GM18508 (cell line): ENCODE results near the gene IDH2.
"Not testable (repeated sequence)": the region's sequence is repeated elsewhere in the genome, so short reads cannot be mapped to it uniquely, and the experiment has no call there.

Source experiments
- ATAC-seq: cut with Tn5 transposase; IDR thresholded peaks from one replicate; pipeline ENCODE4 v1.9.1; 2021; ENCODE audit warnings: moderate number of reproducible peaks; ENCODE audit not compliant: insufficient read depth, unreplicated experiment

IDH2 gene

DNA sequence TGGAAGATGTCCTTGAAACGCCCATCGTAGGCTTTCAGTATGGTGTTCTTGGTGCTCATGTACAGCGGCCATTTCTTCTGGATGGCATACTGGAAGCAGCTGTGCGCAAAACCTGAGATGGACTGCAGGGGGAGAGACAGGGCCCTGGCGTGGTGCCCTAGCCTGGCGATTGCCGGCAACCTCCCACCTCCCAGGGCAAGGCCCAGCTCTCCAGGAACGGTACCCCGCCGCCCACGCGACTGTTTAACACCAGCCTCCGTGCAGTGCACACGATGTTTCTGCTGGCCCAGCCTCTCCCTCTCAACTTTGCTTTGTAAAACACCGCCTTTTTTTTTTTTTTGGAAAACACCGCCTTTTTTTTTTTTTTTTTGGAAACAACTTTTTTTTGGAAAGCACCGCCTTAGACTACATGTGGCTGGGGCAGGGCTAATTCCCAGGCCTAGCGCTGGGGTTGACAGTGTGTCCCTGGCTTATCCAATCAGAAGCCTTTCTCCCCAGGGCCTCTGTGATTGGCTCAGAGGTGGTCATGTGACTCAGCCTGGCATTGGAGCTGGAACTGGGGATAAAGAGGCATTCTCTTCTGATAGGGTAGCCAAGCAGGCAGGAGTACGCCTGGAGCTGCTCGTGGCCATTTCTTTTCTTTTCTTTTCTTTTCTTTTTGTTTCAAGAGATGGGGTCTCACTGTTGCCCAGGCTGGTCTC, 14.7 kb downstream of the IDH2 start:
- ATAC-seq: no peak

DNA sequence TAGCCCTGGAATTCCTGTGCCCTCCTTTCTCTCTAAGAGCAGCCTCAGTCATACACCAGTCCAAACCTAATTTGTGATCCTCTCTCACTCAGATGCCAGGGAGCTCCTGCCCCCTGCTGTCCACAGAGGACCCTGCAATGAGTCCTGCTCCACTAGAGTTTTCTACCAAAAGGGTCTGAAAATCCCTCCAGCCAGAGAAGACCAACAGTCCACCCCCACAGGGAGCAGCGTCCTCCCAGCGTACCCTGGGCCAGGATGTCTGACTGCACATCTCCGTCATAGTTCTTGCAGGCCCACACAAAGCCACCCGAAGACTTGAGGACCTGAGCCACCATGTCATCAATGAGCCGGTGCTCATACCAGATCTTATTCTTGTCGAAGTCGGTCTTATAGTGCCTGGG, 15.4 kb downstream of the IDH2 start:
- ATAC-seq: no peak

DNA sequence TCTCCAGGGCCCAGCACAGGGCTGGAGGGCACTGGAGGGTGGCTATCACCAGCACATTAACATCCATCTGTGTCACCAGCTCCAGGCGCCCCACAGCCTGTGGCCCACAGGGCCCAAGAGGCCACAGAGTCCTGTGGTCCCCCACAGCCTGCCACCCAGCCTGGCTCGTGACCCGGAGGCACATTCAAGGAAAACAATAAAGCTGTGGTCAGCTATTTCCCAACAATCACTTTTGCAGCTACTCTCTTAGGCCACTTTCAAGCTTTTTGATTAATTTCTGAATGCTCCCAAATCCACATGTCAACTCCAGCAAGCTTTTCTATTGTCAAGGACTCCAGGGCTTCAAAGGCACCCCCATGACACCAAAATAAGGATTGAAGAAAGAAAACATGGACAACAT, 16.7 kb downstream of the IDH2 start:
- ATAC-seq: no peak

DNA sequence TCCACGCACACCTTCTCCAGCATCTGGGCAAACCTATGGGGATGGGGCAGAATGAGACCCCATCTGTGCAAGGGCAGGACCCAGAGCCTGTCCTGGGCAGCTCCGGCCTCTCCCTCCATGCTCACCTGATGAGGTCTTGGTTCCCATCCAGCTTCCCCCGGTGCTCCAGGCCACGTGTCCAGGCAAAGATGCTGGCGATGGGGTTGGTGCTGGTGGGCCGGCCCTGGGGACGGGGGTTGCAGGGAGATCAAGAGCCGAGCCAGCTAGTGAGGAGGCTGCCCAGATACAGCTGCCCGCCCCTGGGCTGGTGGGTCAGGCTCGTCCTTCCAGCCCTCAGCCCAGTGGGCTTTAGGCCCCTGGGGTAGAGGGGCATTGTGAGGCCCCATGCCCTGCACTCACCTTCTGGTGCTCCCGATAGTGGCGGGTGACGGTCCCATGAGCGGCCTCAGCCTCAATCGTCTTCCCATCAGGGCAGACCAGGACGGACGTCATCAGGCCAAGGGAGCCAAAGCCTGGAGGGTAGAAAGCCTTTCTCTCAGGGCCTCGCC, 17.3 kb downstream of the IDH2 start:
- ATAC-seq: no peak

DNA sequence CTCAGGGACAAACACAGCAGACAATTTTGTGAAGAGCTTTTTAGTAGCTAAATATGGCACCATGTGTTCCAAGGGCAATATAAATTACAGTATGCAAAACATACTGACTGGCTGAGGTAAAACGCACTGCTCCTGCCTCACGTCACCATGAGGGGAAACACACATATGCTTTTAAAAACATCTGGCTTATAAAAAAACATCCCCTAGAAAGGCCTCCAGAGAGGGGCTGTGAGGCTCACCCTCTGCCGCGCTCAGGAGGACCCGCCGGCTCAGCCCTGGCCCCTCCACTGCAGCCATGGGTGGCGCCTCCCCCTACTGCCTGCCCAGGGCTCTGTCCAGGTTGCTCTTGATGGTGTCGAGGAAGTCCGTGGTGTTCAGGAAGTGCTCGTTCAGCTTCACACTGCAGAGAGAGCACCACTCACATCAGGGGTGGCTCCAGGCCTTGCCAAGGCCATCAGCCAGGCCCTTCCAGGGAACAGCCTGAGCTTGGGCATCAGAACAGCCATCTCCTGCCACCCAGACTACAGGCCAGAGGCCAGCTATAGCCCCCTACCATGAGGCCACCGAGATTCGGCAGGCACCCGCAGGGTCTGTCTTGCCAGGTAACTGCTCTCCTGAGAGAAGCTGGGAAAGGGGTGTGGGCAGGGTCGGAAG, 18.2 kb downstream of the IDH2 start:
- no peak for ATAC-seq

DNA sequence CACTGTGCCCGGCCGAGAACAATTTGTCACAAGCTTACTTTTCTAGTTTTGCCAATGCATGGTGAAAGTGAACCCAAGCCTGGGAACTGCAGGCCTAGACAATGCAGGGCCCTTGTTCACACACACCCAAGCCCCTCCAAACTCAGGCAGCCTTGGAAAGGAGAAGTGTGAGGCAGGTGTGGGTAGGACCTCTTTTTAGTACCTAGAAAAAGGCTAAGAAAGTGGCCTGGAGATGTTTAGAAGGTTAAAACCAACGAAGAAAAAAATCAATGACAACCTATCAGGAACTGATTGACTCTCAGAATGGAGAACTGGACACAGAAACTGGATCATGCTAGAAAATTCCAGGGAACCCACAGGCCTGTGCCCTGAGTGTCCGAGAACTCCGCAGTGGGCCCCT, 18.8 kb downstream of the IDH2 start:
- no peak for ATAC-seq

DNA sequence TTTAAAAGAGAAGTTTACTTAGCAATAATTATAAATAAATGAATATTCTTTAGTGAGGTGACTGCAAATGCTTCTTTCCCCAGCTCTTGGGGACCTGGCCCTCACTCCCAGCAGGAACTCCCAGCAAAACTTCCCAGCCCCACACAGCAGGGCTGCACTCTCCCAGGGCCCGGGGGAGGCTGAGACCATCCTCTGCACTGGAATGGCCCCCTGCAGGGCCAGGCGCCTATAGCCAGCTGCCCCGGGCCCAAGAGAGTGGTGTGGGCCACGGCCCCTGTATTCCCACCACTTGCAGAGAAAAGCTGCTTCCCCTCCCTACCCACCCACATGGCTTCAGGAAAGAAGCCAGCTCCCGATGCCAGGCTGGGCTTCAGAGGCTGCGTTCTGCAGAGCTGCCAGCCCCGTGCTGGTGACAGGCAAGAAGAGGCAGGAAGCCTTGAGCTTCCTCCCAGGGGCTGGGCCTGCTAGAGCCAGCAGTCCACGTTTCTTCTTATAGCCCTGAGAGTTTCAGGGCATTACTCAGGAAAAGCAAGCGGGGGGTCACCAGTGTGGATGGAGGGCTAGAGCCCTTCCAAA, 20.0 kb downstream of the IDH2 start:
- ATAC-seq: no peak

DNA sequence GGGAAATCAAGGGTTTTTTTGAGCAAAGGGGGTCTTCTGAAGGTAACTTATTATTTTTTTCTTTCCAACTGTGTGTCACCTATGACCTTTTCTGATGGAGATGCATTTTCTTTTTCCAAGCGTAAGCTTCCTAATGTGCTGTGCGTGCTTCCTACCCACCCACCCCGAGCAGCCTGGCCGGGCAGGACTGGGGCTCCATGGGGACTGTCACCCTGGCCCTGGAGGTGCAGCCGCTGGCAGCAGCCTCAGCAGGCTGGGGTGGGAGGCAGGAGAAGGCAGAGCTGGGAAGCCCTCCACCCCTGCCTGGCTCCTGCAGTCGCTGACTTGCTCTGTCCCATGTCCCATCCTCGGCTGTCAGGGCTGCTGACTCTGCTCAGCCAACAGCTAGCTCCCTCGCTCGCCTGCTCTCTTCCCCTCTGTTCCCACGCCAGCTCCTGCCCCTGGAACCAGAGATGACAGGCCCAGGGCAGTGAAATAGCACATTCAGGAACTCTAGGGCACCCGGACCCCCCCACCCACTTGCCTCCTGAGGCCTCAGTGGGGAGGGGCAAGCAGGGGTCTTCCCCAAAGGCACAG, 21.4 kb downstream of the IDH2 start:
- no peak for ATAC-seq

DNA sequence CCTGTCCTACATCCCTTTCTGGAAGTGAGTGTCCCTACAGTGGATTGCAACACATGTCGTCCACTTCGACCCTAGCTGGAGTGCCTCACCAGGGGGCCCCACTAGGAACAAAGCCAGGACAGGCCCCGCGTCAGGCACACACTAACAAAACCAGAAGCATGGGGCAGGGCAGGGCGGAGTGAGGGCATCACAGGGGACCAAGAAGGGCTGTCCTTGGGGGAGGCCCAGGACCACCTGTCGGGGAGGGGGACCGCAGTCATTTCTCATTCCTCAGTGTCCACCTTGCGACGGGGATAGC, 21.9 kb downstream of the IDH2 start:
- no peak for ATAC-seq

DNA sequence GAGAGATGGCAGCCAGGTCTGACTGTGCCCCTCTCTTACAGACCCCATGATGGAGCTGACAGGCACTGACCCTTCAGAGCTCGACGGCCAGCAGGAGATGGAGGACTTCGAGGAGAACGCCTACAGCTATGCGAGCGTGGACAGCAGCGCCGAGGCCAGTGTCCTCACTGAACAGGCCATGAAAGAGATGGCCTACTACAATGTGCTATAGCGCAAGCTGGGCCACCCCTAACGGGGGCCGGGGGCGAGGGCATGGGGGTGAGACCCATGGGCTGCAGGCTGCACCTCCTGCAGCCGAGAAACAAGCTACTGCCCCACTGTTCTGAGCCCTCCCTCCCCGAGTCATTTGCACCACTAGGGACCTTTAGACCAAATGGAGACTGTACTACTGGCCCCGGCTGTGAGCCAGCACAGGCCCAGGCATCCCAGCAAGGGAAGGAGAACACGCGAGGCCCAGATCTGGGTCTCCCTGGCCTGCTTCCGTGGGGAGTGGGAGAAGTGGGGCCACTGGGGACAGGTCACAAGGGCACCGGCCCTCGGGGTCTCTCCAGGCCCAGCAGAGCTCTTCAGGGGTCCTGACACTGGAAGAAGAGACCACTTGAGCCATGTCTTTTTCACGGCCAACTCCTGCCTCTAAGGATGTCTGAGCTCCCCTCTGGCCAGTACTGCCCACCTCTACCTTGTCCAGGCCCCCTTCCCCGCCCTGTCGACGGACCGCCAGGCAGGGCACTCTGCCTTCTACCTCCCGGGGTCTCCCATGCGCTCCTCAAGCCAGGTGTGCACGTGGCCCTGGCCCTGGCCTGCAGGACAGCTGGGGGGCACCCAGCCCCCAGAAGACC, 22.4 kb downstream of the IDH2 start:
- no peak for ATAC-seq

DNA sequence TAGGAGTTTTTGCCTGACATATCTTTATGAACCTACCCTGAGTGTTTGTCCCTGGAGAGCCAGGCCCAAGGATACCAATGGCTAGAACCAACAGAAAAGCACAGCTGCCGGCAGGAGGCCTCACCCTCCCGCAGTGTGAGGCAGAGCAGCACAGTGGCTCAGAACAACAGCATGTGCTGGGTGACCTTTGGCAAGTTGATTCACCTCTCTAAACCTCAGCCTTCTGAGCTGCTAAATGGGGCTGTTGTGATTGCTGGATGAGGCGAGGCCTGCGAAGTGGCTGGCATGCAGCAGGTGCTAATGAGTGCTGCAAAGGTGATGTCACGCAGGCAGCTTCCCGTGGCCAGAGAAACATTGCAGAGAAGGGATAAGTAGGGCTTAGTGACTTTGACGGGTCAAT, 23.3 kb downstream of the IDH2 start:
- no peak for ATAC-seq

DNA sequence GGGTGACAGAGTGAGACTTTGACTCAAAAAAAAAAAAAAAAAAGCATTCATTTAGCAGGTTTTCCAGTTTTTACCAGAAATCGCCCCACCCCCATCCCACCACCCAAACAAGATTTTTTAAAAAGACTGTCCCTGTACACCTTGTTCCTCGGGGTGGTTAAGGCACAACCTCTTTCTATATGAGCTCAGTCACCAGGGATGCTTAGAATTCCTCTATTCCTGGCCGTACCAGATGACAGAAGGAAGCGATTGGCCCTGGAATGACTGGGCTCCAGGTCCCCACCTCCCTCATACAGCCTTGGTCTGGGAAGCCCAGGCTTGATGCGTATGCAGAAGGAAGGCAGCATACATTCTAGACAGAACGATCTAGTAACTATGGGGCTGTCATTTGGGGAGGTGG, 25.6 kb downstream of the IDH2 start:
- no peak for ATAC-seq

DNA sequence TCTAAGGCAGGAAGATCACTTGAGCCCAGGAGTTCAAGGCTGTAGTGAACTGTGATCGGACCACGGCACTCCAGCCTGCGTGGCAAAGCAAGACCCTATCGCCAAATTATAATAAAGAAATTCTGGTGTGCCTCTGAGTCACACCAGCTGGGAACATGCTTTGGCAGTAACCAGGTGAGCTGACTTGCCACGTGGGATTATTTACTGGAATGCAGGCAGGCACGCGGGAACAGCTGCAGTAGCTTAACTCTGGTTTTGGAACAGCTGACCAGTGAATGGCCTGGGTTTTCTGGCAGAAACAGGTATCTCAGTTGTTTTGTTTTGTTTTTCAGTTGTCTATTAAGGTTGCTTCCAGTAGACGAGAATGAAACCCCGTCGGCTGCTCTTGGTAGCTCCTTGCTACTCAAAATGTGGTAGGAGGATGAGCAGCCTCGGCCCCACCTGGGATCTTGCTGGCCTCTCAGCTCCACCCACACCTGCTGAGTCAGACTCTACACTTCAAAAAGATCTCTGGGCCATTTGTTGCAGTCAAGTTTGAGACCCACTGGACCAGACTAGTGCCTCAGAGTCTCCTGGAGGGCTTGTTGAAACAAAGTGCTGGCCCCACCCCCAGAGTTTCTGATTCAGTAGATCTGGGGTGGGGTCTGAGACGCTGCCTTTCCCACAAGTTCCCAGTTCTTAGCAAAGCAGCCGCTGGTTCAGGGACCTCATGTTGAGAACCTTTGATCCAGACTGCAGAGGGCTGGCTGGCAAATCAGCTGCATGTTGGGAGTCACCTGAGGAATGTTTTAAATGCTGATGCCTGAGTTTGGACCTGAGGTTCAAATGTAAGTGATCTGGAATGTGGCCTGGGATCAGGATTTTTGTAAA, 26.6 kb downstream of the IDH2 start:
- ATAC-seq: no peak

DNA sequence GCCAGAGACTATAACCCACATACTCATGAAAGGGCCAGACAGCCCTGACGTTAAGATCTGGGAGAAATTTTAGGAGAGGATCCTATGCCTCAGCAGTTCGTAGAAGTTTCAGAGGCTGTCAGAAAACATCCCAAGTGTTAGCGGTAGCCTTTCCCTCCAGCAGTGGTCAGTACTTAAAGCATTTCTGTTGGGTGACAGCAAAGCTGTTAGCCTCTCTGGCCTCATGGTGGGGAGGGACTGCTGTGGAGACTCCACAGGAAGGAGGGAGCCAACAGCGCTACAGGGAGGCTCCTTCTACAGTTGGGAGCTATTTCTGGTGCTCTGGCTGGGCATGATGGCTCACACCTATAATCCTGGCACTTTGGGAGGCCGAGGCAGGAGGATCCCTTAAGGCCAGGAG, 27.4 kb downstream of the IDH2 start:
- no peak for ATAC-seq

DNA sequence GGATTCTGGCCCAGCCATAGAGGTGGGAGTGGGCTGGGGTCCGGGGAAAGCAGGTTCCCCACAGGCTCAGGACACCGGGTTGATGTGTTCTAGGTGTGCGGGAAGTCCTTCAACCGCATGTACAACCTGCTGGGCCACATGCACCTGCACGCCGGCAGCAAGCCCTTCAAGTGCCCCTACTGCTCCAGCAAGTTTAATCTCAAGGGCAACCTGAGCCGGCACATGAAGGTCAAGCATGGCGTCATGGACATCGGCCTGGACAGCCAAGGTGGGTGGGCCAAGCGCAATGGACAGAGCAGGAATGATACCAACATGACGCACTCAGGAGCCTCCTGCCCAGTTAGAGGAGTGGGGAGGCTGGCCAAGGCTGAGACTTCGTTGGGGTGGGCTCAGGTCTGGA, 28.2 kb downstream of the IDH2 start:
- ATAC-seq: no peak

DNA sequence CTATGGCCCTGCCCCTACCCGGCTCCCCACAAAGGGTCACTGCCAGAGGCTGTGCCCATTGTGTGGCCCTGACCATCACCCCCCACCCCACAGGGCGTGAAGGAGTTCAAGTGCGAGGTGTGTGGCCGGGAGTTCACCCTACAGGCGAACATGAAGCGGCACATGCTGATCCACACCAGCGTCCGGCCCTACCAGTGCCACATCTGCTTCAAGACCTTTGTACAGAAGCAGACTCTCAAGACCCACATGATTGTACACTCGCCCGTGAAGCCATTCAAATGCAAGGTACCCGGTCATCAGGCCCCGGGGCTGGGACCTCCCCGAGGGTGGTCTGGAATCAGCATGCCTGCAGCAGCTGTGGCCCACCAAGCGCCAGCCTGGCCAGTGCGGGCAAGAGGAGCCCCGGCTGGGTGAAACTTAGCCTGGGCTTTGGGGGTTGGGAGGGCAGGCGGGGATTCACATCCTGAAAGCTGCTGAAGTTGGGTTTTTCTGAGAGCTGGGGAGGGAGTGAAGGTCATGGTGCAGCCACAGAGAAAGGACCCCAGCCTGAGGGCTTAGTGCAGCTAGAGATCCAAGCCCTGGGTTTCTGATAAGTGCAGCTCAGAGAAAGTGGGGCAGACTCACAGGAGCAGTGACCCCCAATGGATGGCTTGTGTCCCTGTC, 29.2 kb downstream of the IDH2 start:
- ATAC-seq: no peak

DNA sequence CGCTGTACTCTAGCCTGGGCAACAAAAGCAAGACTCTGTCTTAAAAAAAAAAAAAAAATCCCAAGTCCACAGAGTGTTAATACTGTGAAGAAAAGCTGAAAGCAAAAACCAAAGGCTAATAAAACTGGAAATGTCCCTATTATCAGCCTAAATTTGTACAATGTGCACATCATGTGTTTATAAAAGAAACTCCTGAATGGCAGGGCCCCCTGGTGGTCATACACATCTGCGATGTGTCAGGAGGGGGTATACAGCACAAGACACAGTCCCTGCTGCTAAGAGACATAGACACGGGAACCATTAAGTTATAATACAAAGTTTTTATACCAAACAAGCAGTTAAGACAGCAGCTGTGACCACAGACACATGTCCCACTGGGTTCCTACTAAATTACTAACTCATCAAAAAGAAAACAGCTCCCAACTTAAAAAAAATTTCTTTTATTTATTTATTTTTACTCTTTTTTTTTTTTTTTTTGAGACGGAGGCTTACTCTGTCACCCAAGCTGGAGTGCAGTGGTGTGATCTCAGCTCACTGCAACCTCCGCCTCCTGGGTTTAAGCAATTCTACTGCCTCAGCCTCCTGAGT, 31.0 kb downstream of the IDH2 start:
- no peak for ATAC-seq

DNA sequence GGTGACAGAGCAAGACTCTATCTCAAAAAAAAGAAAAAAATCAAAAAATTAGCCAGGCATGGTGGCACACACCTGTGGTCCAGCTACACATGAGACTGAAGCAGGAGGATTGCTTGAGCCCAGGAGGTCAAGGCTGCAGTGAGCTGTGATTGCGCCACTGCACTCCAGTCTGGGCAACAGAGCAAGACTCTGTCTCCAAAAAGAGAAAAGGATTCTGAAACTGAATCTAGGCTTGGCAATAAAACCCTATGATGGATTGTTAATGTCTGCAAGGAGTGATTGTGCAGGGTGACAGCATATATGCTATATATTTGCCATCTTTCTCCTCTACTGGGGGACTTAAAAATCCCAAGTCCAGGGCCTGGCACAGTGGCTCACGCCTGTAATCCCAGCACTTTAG, 31.6 kb downstream of the IDH2 start:
- ATAC-seq: not testable (repeated sequence)
